ENCODE data around the gene KLHL29. TPM values are rescaled to one million over a fixed set of nuclear protein-coding genes. Genes with fewer than 3 reads are reported as not detected.

Gene KLHL29
- total and polyA plus RNA-seq, 5 donors from 2014 or later, result 0.09 to 1.3 (median 0.24) TPM

GRCh38 chr2:23536326-23536725 is 151.3 kb downstream of the KLHL29 start:
- no peak for ATAC-seq (ENCODE audit: low read depth in 2 of 2)
- Histone ChIP-seq H3K36me3 (ENCODE audit: control insufficient read depth, insufficient read depth, low read length) (no peaks in the 10 kb centered on the region), H3K4me1 (ENCODE audit: control insufficient read depth, insufficient read depth, low read length, poor library complexity, severe bottlenecking) (peaks cover 10% of the 10 kb centered on the region), H3K27me3 (ENCODE audit: control insufficient read depth, insufficient read depth, low read length) (no peaks in the 10 kb centered on the region), H3K27ac (ENCODE audit: insufficient read depth, low read length, poor library complexity, severe bottlenecking) (no peak overlapping the region), H3K9me3 (ENCODE audit: control insufficient read depth in 2 of 2, low read length in 2 of 2) (no peaks in the 10 kb centered on the region), H3K4me3 (ENCODE audit: low read depth, low read length) (no peak overlapping the region)
- no peaks in the 10 kb centered on the region for H3K9me3 Mint-ChIP-seq
- peak overlapping the region in 1 of 3 donors; percentile 32 for H3K27ac Mint-ChIP-seq
- H3K4me1 Mint-ChIP-seq, result peaks cover 0 to 33% (median 16%) of the 10 kb centered on the region in 4 donors
- no peak overlapping the region for H3K4me3 Mint-ChIP-seq
- no peak for DNase-seq
- peaks cover 4% of the 10 kb centered on the region for H3K27me3 Mint-ChIP-seq
- H3K36me3 Mint-ChIP-seq, result no peaks in the 10 kb centered on the region

- H3K4me1 ChIP-seq (ENCODE audit: control insufficient read depth, insufficient read depth, low read length, poor library complexity, severe bottlenecking), result peaks cover under 1% of the 10 kb centered on the region
- ATAC-seq (ENCODE audit: low read depth in 2 of 2) (no peak), DNase-seq (no peak)
- no peaks in the 10 kb centered on the region for H3K36me3 Mint-ChIP-seq
- H3K9me3 Mint-ChIP-seq, result no peaks in the 10 kb centered on the region
- no peaks in the 10 kb centered on the region for H3K9me3 ChIP-seq (ENCODE audit: control insufficient read depth in 2 of 2, low read length in 2 of 2)
- H3K36me3 ChIP-seq (ENCODE audit: control insufficient read depth, insufficient read depth, low read length), result no peaks in the 10 kb centered on the region
- H3K27me3 Mint-ChIP-seq, result no peaks in the 10 kb centered on the region
- no peak overlapping the region for H3K4me3 Mint-ChIP-seq
- H3K4me1 Mint-ChIP-seq, result peaks cover 0 to 18% (median 8%) of the 10 kb centered on the region in 4 donors
- H3K4me3 ChIP-seq (ENCODE audit: low read depth, low read length), result no peak overlapping the region
- no peak overlapping the region for H3K27ac Mint-ChIP-seq
- H3K27ac ChIP-seq (ENCODE audit: insufficient read depth, low read length, poor library complexity, severe bottlenecking), result no peak overlapping the region
- no peaks in the 10 kb centered on the region for H3K27me3 ChIP-seq (ENCODE audit: control insufficient read depth, insufficient read depth, low read length)
Measured at GRCh38 chr2:23537991-23538390, 153.0 kb downstream of the KLHL29 start.

- H3K27me3 ChIP-seq (ENCODE audit: control insufficient read depth, insufficient read depth, low read length), result no peaks in the 10 kb centered on the region
- DNase-seq, result no peak
- H3K36me3 ChIP-seq (ENCODE audit: control insufficient read depth, insufficient read depth, low read length), result no peaks in the 10 kb centered on the region
- no peaks in the 10 kb centered on the region for H3K4me1 ChIP-seq (ENCODE audit: control insufficient read depth, insufficient read depth, low read length, poor library complexity, severe bottlenecking)
- Mint-ChIP-seq H3K4me3 (no peak overlapping the region), H3K9me3 (no peaks in the 10 kb centered on the region), H3K36me3 (no peaks in the 10 kb centered on the region), H3K27me3 (no peaks in the 10 kb centered on the region), H3K4me1 (peaks cover 0 to 12% (median 7%) of the 10 kb centered on the region in 4 donors), H3K27ac (no peak overlapping the region)
- no peaks in the 10 kb centered on the region for H3K9me3 ChIP-seq (ENCODE audit: control insufficient read depth in 2 of 2, low read length in 2 of 2)
- ATAC-seq (ENCODE audit: low read depth in 2 of 2), result no peak
- H3K4me3 ChIP-seq (ENCODE audit: low read depth, low read length), result no peak overlapping the region
- no peak overlapping the region for H3K27ac ChIP-seq (ENCODE audit: insufficient read depth, low read length, poor library complexity, severe bottlenecking)
Measured at GRCh38 chr2:23538566-23538965, 153.6 kb downstream of the KLHL29 start.

GRCh38 chr2:23540804-23541360 is 155.9 kb downstream of the KLHL29 start:
- Histone ChIP-seq H3K4me1 (ENCODE audit: control insufficient read depth, insufficient read depth, low read length, poor library complexity, severe bottlenecking) (no peaks in the 10 kb centered on the region), H3K27me3 (ENCODE audit: control insufficient read depth, insufficient read depth, low read length) (no peaks in the 10 kb centered on the region), H3K9me3 (ENCODE audit: control insufficient read depth in 2 of 2, low read length in 2 of 2) (no peaks in the 10 kb centered on the region), H3K36me3 (ENCODE audit: control insufficient read depth, insufficient read depth, low read length) (no peaks in the 10 kb centered on the region), H3K4me3 (ENCODE audit: low read depth, low read length) (no peak overlapping the region), H3K27ac (ENCODE audit: insufficient read depth, low read length, poor library complexity, severe bottlenecking) (no peak overlapping the region)
- no peak overlapping the region for H3K4me3 Mint-ChIP-seq
- peaks cover 0 to 1% (median 0%) of the 10 kb centered on the region in 7 donors for H3K9me3 Mint-ChIP-seq
- no peaks in the 10 kb centered on the region for H3K36me3 Mint-ChIP-seq
- H3K27me3 Mint-ChIP-seq, result no peaks in the 10 kb centered on the region
- no peak overlapping the region for H3K27ac Mint-ChIP-seq
- H3K4me1 Mint-ChIP-seq, result no peaks in the 10 kb centered on the region
- no peak for ATAC-seq (ENCODE audit: low read depth in 2 of 2)
- no peak for DNase-seq

GRCh38 chr2:23541503-23542229 is 156.7 kb downstream of the KLHL29 start:
- ATAC-seq (ENCODE audit: low read depth in 2 of 2) (no peak), DNase-seq (no peak)
- no peaks in the 10 kb centered on the region for H3K4me1 ChIP-seq (ENCODE audit: control insufficient read depth, insufficient read depth, low read length, poor library complexity, severe bottlenecking)
- H3K4me1 Mint-ChIP-seq, result no peaks in the 10 kb centered on the region
- H3K36me3 ChIP-seq (ENCODE audit: control insufficient read depth, insufficient read depth, low read length), result no peaks in the 10 kb centered on the region
- no peaks in the 10 kb centered on the region for H3K9me3 ChIP-seq (ENCODE audit: control insufficient read depth in 2 of 2, low read length in 2 of 2)
- H3K9me3 Mint-ChIP-seq, result peaks cover 0 to 1% (median 0%) of the 10 kb centered on the region in 7 donors
- H3K27ac Mint-ChIP-seq, result no peak overlapping the region
- no peaks in the 10 kb centered on the region for H3K36me3 Mint-ChIP-seq
- no peak overlapping the region for H3K27ac ChIP-seq (ENCODE audit: insufficient read depth, low read length, poor library complexity, severe bottlenecking)
- no peaks in the 10 kb centered on the region for H3K27me3 ChIP-seq (ENCODE audit: control insufficient read depth, insufficient read depth, low read length)
- no peak overlapping the region for H3K4me3 Mint-ChIP-seq
- H3K27me3 Mint-ChIP-seq, result no peaks in the 10 kb centered on the region
- no peak overlapping the region for H3K4me3 ChIP-seq (ENCODE audit: low read depth, low read length)

GRCh38 chr2:23542230-23542789 is 157.3 kb downstream of the KLHL29 start:
- Mint-ChIP-seq H3K9me3 (peaks cover 0 to 1% (median 0%) of the 10 kb centered on the region in 7 donors), H3K4me1 (no peaks in the 10 kb centered on the region), H3K27me3 (no peaks in the 10 kb centered on the region), H3K36me3 (no peaks in the 10 kb centered on the region), H3K27ac (peak overlapping the region in 1 of 3 donors; percentile 43), H3K4me3 (no peak overlapping the region)
- no peak overlapping the region for H3K27ac ChIP-seq (ENCODE audit: insufficient read depth, low read length, poor library complexity, severe bottlenecking)
- DNase-seq (no peak), ATAC-seq (ENCODE audit: low read depth in 2 of 2) (no peak)
- H3K9me3 ChIP-seq (ENCODE audit: control insufficient read depth in 2 of 2, low read length in 2 of 2), result no peaks in the 10 kb centered on the region
- H3K4me1 ChIP-seq (ENCODE audit: control insufficient read depth, insufficient read depth, low read length, poor library complexity, severe bottlenecking), result no peaks in the 10 kb centered on the region
- H3K27me3 ChIP-seq (ENCODE audit: control insufficient read depth, insufficient read depth, low read length), result no peaks in the 10 kb centered on the region
- no peak overlapping the region for H3K4me3 ChIP-seq (ENCODE audit: low read depth, low read length)
- H3K36me3 ChIP-seq (ENCODE audit: control insufficient read depth, insufficient read depth, low read length), result no peaks in the 10 kb centered on the region

- no peak for ATAC-seq (ENCODE audit: low read depth in 2 of 2)
- peaks cover 0 to 1% (median 0%) of the 10 kb centered on the region in 7 donors for H3K9me3 Mint-ChIP-seq
- no peaks in the 10 kb centered on the region for H3K36me3 Mint-ChIP-seq
Measured at GRCh38 chr2:23543302-23543701, 158.3 kb downstream of the KLHL29 start.

More at GRCh38 chr2:23543302-23543701, 158.3 kb downstream of the KLHL29 start:
- no peaks in the 10 kb centered on the region for H3K27me3 ChIP-seq (ENCODE audit: control insufficient read depth, insufficient read depth, low read length)
- H3K27ac Mint-ChIP-seq, result no peak overlapping the region
- no peak overlapping the region for H3K4me3 Mint-ChIP-seq
- no peaks in the 10 kb centered on the region for H3K27me3 Mint-ChIP-seq
- H3K27ac ChIP-seq (ENCODE audit: insufficient read depth, low read length, poor library complexity, severe bottlenecking), result no peak overlapping the region
- DNase-seq, result no peak
- no peaks in the 10 kb centered on the region for H3K4me1 ChIP-seq (ENCODE audit: control insufficient read depth, insufficient read depth, low read length, poor library complexity, severe bottlenecking)
- no peaks in the 10 kb centered on the region for H3K9me3 ChIP-seq (ENCODE audit: control insufficient read depth in 2 of 2, low read length in 2 of 2)
- H3K4me3 ChIP-seq (ENCODE audit: low read depth, low read length), result no peak overlapping the region
- H3K4me1 Mint-ChIP-seq, result no peaks in the 10 kb centered on the region
- no peaks in the 10 kb centered on the region for H3K36me3 ChIP-seq (ENCODE audit: control insufficient read depth, insufficient read depth, low read length)
